Left renal pelvis (tissue), 4 donors: Measurements from ENCODE around the gene BGLAP. TPM values are rescaled to one million over a fixed set of nuclear protein-coding genes. Genes with fewer than 3 reads are reported as not detected.
"Not testable (repeated sequence)": the region's sequence is repeated elsewhere in the genome, so short reads cannot be mapped to it uniquely, and the experiment has no call there.

Experiments used
- DNase-seq, 4 donors: peaks; one replicate each; pipeline ENCODE4 v3.0.0-alpha.2; 2013; ENCODE audit warnings: low read depth in 4 of 4, low spot score in 3 of 4
- polyA plus RNA-seq, 4 donors: library from polyadenylated mRNA; unstranded; fragments of 120-200 nt; gene quantifications; one replicate each; pipeline ENCODE4 v1.2.1, GENCODE V29; 2013; ENCODE audit not compliant: insufficient read length in 4 of 4

BGLAP gene
- polyA plus RNA-seq: 1 to 10 TPM; 1.3 to 7.4 (median 1.9) TPM

DNA sequence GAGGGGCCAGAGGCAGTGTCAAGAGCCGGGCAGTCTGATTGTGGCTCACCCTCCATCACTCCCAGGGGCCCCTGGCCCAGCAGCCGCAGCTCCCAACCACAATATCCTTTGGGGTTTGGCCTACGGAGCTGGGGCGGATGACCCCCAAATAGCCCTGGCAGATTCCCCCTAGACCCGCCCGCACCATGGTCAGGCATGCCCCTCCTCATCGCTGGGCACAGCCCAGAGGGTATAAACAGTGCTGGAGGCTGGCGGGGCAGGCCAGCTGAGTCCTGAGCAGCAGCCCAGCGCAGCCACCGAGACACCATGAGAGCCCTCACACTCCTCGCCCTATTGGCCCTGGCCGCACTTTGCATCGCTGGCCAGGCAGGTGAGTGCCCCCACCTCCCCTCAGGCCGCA lies at the start of gene BGLAP:
Gene BGLAP, plus strand, starts transcription at position 259 of the 400 bp plus-strand sequence. Its CDS starts 48 bp downstream, at position 307.
- DNase-seq: no peak

DNA sequence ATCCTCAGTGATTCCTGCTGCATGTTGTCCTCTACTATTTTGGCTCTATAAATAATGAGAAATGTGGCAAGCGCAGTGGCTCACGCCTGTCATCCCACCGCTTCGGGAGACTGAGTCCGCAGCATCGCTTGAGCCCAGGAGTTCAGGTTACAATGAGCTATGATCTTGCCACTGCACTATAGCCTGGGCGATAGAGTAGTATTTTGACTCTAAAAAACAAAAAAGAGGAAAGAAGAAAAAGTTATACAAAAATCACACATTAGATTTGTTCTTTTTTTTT lies 48.8 kb upstream of the BGLAP start:
- DNase-seq: no peak

GRCh38 chr1:156193488-156194299 lies 48.3 kb upstream of the BGLAP start, which contains the start of gene SLC25A44:
Gene SLC25A44 (plus strand): TSS chr1:156194104. CDS start chr1:156199848, 5,744 bp downstream.
- DNase-seq: peak; percentile 98

DNA sequence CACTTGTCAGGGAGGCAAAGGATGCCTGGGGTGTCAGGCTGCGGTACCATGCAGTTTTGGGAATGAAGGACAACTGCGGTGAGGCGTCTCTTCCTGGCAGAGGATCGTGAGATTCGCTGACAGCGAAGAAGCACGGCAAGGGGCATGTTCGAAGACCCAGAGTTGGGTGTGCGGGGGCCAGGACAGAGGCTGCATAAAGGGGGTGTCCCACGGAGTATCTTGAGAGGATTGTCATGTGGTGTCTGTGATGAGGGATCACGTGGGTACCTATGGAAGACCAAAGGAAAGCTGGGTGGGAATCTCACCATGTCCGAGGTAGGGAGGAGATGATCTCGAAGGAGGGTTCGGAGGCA lies 47.7 kb upstream of the BGLAP start:
- no peak for DNase-seq

DNA sequence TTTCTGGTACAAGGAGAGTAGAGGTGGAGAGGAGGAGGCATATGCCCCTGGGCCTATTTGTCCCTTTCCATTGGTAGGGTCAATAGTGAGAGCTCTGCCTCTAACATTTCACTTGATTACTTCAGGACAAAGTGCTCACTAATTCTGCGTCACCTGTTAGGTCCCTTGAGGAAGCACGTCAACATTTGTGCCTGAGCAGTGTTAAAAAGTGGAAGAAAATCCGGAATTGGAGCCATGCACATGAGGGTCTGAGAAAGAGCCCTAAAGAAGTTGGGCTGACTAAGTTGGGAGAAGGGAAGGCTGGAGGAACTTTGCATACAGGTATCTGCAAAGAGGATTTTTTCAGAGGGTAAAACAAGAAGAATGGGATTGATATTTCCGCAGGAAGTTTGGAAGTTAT lies 46.1 kb upstream of the BGLAP start:
- DNase-seq: no peak

- DNase-seq: no peak
These were observed 45.5 kb upstream of the BGLAP start for GRCh38 chr1:156196445-156196844.

DNA sequence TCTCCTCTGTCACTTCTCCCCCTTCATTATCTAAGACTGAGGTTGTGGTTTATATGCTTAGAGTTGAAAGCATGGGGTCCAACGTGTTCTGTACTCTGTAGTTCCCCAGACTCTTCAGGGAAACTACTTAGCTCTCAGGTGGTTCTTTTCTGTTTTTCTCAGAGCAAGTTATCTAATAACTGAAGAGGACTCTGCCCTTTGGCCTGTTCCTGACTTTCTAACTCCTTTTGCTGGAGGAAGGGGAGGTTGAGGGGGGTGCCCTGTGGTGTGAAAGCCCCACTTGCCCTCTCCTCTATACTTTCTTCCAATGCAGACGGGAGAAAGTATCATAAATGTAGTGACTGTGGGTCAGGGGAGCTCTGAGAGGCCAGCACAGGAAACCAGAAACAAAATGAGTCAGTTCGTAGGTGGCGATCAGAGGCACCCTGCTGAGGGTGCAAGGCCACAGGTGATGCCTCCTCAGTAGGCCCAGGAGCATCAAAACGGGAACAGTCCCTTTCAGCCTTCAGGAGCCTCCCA lies 43.1 kb upstream of the BGLAP start:
- DNase-seq: no peak

GRCh38 chr1:156200044-156200443 lies 41.9 kb upstream of the BGLAP start:
- no peak for DNase-seq

GRCh38 chr1:156203331-156203730 lies 38.7 kb upstream of the BGLAP start:
- DNase-seq: no peak

DNA sequence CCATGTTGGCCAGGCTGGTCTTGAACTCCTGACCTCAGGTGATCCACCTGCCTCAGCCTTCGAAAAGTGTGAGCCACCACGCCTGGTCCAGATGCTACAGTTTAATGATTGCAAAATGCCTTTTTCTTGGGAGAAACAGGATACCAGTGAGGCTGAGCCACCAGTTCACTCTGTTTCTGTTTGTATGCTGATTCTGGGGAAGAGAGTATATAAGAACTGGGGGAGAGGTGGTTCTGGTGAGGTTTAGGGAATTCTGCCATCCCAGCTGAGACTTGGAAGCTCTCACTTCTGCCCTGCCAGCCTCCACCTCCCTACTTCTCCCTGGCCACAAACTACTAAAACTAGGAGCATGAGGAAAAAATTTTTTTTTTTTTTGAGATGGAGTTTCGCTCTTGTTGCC lies 37.3 kb upstream of the BGLAP start:
- DNase-seq: no peak

DNA sequence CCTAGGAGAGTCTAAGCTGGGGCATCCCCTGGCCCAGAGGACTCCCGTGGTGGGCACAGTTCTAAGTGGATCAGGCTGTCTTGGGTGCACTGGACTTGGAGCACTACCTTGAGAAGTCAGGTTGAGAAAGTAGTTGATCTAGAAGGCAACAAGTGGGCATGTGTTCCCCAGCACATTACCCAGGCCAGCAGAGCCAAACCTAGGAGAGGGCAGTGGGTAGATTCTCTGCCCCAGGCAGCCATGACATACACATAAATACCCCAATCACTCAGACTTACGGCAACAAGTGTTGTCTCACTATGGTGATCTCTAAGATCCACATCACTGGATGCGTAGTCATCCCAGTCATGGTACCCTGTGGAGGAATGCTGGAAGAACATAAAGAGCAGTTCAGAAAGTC lies 30.7 kb upstream of the BGLAP start:
- no peak for DNase-seq

DNA sequence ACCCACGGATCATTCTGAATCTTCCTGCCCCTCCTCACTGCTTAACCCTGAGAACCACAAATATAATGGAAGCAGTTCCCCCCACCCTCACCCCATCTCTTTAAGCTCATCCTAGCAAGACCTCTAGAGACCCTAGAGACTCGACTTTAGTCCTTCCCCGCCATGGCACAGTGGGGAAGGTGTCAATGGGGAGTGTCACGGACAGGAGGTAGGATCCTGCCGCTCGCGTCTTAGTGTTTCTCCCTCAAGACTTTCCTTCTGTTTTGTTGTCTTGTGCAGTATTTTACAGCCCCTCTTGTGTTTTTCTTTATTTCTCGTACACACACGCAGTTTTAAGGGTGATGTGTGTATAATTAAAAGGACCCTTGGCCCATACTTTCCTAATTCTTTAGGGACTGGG lies 29.9 kb upstream of the BGLAP start:
- no peak for DNase-seq

GRCh38 chr1:156212833-156213643 lies 28.9 kb upstream of the BGLAP start, which contains the start of gene PMF1:
Gene PMF1 (plus strand): TSS chr1:156213007. CDS start chr1:156213016, 9 bp downstream.
- peak; percentile 92 to 95 (median 94) for DNase-seq

GRCh38 chr1:156213644-156213966 lies 28.4 kb upstream of the BGLAP start:
- DNase-seq: no peak

DNA sequence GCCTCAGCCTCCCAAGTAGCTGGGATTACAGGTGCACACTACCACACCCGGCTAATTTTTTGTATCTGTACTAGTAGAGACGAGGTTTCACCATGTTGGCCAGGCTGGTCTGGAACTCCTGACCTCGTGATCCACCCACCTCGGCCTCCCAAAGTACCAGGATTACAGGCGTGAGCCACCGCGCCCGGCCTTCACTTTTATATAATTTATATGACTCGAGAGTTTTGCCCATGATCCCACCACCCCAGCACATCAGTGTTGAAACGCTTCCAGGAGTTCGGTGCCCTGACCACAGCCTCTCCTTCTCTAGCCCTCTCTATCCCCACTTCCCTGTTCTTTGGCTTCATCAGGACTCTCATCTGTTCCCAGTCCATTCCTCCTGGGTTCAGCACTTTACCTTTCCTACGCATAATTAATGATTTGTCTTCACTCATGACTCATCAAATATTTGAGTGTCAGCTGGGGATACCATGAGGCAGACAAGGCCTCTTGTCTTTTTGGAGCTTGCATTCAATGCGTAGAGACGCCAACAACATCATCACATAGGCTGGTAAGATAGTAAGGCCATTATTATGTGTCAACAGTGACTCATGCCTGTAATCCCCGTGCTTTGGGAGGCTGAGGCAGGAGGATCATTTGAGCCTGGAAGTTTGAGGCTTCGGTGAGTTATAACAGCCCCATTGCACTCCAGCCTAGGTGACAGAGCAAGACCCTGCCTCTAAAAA lies 27.8 kb upstream of the BGLAP start:
- DNase-seq: no peak

- DNase-seq: not testable (repeated sequence)
These were observed 25.5 kb upstream of the BGLAP start for GRCh38 chr1:156216361-156217086.

DNA sequence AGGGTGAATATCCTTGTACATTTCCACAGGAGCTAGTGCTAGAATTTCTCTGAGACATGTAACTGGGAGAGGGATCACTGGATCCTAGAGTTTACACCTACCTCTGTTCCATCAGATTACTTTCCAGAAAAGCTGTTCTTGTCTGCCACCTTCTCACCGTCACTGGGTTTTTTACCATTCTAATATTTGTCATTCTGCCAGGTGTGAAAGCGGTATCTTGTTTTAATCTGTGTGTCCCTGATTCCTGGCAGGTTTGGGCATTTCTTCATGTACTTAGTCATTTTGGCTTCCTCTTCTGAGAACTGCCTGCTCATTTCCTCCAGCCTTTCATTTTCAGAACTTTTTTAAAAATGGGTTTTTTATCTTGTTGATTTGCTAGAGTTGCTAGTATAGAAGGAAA lies 24.1 kb upstream of the BGLAP start:
- DNase-seq: no peak

DNA sequence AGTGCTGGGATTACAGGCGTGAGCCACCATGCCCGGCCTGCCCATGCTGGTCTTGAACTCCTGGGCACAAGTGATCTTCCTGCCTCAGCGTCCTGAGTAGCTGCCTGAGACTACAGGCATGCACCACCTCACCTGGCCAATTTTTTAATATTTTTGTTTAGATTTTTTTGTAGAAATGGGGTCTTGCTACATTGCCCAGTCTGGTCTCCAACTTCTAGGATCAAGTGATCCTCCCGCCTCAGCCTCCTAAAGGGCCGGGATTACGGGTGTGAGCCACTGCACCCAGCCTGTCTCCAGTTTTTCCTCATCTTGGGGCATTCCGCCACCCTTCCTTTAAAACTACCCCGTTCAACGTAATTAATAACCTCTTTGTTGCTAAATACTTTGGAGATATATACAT lies 21.8 kb upstream of the BGLAP start:
- DNase-seq: no peak

DNA sequence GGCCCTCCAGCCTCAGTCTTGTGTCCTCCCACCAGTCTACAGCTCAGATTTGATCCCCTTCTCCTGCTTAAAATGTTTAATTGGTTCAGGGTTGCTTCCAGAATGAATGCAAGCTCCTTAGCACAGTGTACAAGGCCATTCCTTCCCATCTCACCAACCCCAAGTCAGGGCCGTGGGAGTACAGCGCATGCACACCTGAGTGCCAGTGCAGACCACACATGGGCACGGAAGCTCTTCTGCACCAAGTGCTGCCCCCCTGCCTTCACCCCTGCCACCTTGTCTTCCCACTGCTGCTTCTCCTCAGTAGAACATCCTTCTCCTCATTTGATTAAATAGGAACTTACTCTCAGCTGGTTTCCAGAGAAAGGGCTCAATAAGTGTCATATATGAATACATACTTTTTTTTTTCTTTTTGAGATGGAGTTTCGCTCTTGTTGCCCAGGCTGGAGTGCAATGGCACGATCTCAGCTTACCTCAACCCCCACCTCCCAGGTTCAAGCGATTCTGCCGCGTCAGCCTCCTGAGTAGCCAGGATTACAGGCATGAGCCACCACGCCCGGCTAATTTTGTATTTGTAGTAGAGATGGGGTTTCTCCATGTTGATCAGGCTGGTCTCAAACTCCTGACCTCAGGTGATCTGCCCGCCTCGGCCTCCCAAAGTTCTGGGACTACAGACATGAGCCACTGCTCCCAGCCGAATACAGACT lies 19.8 kb upstream of the BGLAP start:
- DNase-seq: no peak

DNA sequence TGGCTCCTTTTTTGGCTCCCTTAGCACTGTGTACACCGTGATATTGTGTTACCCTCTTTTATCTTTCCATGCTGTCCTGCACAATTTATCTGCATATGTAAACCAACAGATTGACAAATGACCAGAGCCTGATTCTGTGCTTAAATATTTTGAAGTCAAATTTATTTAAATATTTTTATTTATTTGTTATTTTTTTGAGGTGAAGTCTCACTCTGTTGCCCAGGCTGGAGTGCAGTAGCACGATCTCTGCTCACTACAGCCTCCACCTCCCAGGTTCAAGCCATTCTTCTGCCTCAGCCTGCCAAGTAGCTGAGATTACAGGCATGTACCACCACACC lies 16.3 kb upstream of the BGLAP start:
- DNase-seq: no peak
